NB4 (cell line): ENCODE results near the gene CDH4.

Source experiments
- MYC ChIP-seq: IDR thresholded peaks from 2 replicates; pipeline ENCODE4 v1.6.1; 2011; ENCODE audit warnings: low read depth, low read length
- TF ChIP-seq, protein P1 (sequence below): IDR thresholded peaks from one replicate; pipeline ENCODE4 v1.5.1; 2012; ENCODE audit warnings: low read depth, low read length
- TF ChIP-seq, protein P2 (sequence below): IDR thresholded peaks from 2 replicates; pipeline ENCODE4 v1.6.1; 2011; ENCODE audit warnings: low read depth, low read length

DNA sequence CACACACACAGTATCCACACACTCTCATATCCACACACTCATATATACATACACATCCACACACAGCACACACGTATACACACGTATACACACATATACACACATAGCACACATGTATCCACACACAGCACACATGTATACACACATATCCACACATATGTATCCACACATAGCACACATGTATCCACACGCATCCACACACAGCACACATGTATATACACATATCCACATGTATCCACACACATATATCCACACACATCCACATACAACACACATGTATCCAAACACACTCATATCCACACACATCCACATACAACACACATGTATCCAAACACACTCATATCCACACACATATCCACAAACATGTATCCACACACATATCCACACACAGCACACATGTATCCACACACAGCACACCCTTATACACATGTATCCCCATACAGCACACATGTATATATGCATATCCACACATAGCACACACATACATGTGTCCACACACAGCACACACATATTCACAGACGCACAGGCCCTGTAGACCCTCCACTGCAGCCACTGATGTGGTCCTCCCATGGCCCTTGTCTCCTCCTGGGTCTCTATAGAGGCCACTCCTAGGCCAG, 172.1 kb downstream of the CDH4 start:
- TF ChIP-seq, protein P1, sequence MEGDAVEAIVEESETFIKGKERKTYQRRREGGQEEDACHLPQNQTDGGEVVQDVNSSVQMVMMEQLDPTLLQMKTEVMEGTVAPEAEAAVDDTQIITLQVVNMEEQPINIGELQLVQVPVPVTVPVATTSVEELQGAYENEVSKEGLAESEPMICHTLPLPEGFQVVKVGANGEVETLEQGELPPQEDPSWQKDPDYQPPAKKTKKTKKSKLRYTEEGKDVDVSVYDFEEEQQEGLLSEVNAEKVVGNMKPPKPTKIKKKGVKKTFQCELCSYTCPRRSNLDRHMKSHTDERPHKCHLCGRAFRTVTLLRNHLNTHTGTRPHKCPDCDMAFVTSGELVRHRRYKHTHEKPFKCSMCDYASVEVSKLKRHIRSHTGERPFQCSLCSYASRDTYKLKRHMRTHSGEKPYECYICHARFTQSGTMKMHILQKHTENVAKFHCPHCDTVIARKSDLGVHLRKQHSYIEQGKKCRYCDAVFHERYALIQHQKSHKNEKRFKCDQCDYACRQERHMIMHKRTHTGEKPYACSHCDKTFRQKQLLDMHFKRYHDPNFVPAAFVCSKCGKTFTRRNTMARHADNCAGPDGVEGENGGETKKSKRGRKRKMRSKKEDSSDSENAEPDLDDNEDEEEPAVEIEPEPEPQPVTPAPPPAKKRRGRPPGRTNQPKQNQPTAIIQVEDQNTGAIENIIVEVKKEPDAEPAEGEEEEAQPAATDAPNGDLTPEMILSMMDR = no peak
- TF ChIP-seq, protein P2, sequence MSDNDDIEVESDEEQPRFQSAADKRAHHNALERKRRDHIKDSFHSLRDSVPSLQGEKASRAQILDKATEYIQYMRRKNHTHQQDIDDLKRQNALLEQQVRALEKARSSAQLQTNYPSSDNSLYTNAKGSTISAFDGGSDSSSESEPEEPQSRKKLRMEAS = no peak
- no peak for TF ChIP-seq MYC
